T-helper 1 cell (primary cell): ENCODE measurements around the gene THRB.

ENCODE experiments used
- DNase-seq, 5 donors: peaks; one replicate each; pipeline ENCODE4 v3.0.0-alpha.2; 2012 to 2020

THRB gene

DNA sequence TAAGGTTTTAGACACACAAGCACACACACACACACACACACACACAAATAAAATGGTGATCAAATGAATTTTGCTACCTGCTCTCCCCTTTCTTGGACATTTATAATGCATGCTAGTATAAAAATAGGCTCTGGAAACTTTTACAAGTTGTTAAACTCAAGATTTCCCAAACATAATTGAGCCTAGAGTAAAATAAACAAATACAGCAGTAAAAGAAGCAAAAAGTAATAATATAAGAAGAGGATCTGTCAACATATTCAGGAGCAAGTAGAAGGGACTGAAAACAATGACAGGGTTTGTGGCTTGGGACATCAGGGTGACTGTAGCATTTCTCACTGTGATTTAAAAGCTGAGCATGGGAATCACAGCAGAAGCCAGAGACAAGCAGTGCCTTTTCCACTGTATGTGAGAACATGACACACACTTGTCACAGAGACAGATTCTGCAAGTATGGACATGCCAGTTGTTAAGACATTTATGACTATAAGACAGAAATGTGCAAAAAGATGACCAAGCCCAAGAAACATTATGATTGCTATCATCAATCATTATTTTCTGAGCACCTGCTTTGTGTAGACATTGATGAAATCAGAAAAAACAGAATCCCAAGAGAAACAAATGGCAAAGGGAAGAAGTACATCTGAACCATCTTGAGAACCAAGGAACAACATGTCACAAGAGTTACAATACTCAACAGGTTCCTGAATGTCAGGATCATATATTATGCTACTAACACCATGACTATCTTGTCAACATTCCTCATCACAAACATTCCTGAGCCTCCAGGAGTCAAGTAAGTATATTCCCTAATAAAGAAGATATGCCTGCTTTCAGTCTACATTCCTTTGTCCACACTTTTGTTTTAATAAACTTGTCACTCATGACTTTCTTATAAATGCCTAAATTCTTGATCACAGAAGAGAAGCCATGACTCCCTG lies 7.1 kb downstream of the THRB start:
- no peak for DNase-seq

DNA sequence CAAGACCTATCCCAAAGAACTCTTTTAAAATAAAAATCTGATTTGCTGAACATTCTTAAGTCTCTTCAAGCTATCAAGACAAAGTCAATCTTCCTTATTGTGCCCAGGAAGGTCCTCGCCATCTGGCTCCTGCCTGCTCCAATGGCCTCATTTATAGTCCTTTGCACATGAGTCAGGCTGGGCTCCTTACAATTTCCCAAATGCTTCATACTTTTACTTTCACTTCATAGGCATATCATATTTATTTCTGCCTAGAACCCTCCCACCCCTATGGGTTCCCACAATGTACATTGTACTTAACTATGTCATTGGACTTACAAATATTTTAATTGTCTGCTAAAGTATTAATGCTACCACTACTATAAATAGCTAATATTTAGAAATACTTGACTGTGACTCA lies 9.1 kb downstream of the THRB start:
- no peak for DNase-seq

DNA sequence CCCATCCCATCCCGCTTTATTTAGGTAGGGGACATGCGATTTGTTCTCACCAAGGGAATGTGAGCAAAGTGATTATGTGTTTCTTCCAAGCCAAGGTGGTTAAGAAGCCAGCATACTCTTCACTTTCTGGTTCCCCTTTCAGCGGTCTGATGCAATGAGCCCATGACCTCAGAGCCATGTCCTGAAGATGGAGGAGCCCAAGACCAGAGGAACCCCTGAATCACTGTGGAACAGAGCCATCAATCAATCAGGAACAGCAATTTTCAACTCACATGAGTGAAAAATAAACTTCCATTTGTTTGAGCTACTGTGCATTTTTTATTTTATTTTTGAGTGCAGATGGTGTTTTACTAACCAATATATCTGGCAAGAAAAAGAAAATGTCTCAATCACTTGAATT lies 10.8 kb downstream of the THRB start:
- no peak for DNase-seq

DNA sequence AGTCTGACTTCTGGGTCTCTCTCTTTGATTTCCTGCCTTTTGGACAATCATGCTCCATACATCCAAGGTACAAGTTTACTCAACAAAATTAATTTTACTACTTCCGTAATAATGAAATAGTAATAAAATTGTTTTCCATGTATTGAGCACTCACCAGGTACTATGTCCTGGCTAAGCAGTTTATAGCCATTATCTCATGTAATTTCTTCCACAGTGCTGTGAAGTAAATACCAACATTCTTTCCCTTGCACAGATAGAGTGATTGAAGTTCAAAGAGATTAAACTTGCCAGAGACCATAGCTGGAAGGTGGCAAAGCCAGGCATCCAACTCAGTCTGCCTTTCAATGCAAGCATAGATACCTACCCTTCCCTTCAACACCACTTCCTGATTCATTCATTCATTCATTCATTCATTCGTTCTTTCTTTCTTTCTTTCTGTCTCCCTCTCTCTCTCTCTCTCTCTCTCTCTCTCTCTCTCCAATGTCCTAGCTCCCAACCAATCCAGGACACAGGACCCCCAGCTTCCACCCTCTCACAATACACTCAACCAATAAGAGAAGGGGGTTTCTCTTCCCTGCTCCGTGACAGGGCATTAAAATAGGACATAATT lies 12.4 kb downstream of the THRB start:
- no peak for DNase-seq

DNA sequence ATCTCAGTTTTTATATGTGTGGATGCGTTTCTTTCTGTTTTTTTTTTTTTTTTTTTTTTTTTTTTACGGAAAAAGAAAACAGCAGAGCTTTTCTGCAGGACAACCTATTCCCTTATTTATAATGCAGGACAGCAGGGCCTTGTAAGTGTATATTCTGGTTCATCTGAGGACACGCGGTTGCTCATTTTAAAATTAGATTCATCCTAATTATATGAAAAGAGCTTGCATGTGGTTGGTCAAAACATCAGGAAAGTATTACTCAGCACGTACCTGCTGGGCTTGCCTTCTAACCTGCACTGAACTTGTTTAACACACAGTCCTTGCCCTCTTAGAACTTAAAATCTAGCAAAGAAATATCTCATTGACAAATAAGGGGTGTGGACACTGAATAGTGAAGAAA lies 13.5 kb downstream of the THRB start:
- no peak for DNase-seq

DNA sequence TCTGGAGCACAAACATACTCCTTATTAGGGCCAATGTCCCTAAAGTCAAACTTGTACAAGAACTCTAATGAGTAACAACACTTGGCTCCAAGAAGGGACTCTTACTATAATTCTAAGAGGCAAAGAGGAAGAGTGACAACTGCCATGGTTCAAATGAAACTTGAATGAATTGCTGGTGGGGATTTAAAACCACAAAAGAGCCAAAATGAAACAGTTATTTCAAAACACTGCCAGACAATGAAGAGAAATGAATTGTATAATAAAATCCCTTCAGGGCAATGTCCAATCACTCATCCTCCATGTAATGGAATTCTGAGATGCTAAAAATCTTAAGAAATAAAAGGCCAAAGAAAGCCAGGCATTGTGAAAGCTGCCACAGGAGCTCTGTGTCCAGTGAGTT lies 14.2 kb downstream of the THRB start:
- no peak for DNase-seq

DNA sequence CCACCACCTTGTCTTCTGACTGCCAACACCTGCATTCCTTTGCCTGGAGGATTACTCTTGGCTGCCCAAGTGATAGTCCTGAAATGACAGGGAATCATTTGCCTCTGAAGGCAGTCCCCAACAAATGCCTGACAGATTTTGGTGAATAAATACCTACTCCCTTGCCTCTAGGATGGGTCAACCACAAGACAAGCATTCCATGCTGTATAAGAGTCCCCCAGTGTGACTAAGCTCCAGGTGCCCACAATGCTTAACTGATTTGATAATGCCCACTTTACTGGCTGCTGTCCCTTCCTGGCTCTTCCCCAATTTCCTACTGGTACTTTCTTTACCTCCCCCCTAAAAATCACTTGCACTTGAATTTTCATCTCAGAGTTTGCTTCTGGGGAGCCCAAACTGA lies 14.8 kb downstream of the THRB start:
- no peak for DNase-seq

DNA sequence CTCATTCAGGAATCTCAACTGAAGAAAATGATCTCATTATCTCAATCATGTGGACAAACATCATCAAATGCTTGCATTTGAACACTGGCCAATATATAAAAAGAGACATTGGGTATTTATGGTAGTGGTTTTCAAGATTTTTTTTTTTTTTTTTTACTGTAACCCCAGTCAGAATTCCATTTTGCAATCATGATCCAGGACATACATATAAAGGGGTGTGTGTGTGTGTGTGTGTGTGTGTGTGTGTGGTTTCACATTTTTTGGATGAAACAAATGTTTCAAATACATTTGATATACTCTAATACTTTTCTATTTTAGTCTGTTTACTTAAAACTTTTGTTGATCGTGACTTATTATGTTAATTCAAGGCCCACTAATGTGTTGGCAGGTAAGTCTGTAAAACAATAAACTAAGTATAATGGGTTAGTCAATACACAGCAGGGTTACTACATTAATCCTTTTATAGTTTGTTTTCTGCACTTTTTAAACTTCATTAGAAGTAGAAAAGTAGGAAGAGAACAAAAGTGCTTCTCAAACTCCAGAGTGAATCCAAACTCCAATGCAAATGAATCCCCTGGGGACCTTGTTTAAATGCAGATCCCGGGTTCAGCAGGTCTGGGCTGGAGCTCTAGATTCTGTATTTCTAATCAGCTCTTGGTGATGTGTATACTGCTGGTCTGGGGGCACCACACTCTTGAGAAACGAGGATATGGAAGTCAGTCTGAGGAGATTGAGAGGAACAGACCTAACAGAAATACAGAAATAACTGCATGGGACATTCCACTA lies 17.6 kb downstream of the THRB start:
- DNase-seq = no peak

DNA sequence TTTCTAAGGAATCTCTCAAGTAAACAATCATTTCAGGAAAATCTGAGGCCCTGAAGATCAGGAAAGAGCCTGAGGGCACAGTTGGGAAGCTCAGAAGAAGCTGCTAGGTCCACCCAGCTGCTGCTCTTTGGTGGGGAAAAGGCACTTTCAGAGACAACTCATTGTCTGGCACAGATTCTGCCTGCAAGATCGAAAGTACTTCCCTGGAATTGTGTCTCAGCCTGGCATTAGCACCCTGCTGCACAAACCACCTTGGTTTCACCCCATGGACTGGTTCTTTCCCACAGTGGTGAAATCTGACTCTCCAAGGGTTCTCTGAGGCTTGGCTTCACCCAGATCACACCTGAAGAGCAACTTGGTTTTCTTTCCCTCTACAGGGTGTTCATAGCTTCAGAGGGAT lies 18.7 kb downstream of the THRB start:
- no peak for DNase-seq

DNA sequence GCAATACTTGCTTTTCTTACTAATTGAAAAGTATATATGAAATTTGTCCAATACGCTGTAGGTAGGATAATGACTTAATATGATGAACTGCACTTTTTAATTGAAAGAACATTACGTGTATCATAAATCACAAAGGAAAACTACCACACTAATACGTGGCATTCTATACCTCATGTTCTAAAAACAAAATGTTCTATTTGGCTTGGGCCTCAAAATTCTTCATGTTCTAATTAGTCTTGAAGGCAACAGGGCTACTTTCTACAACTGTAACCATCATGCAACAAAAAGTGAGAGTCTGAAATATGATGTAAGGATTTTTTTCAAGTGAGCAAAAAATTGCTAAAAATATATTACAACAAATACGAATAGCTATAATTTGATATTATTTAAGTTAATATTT lies 19.8 kb downstream of the THRB start:
- no peak for DNase-seq

DNA sequence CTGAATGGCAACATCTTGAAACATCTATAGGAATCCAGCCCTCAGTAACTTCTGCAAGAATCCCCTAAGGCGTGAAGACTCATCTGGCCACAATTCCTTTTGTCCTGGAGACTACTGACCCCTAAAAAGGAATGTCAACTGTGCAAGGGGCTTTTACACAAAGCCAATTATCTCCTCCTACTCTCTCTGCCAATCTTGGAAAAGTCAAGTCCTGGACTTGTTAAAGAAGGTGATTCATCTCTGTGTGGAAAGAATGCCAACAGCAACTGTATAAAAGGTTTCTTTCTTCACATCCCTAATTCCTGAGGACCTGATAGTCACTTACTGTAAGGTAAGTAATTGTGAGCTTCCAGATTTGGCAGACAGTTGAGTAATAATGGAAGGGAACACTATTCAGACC lies 22.3 kb downstream of the THRB start:
- no peak for DNase-seq

DNA sequence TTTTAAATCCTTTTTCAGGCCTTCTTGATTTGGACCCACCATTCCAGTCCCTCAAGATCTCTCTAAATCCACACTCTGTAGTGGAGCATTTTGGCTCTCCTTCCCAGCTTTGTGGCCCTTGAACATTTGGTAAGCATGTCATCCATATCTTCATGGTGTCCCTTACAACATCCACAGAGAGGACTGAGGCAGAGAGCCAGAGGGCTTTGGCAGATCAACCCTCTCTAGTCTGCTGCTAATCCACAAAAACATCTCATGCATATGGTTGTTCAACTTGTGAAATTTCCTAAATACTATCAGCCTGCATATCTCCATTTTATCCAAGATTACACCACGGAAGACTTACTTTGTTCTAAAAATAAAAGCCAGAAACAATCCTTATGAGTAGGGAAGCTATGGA lies 23.2 kb downstream of the THRB start:
- DNase-seq = no peak

DNA sequence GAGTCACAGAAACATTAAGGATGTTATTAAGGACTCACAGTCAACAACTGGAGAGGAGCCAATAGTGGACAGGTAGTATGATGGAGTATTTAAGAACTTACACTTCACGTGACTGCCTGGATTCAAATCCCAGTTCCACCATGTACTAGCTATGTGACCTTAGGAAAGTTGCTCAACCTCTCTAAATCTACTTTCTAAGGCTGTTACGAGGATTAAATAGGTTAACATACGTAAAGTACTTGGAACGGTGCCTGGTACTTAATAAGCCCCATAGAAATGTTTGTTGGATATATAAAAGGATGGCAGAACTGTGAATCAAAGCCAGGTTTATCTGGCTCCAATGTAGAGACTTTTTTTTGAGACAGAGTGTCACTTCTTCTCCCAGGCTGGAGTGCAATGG lies 24.4 kb downstream of the THRB start:
- DNase-seq = no peak

DNA sequence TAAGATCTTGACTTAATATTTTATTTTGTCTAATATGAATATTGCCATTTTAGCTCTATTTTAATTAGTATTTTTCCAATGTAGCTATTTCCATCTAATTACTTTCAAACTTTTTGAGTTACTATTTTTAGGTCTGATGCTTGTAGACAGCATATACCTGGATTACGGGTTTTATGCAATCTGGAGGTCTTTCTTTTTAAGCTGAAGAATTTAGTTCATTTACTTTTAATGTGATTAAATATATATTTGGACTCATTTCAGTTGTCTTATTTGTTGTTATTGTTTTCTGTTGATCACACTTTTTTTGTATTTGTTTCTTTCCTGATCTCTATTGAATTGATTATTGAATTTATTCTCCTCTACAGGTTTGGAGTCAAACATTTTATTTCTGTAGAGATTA lies 30.3 kb downstream of the THRB start:
- no peak for DNase-seq

DNA sequence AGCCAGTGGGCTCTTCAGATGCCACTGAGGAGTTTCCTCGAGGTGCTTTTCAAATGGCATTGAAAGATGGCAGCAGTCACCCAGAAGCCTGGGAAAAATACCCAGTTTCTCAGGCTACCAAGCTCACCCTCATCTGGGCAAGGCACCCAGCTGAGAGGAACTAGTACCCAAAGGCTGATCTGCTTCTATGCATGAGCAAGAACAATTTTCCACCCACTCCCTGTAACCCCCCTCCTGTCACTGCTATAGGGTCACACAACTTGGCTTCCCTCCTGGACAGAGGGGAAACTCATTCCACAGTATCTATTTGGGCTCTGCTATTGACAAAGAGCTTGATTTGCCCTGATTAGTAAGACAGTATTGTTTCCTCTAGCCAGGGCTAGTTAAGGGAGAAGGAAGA lies 31.9 kb downstream of the THRB start:
- DNase-seq = no peak

DNA sequence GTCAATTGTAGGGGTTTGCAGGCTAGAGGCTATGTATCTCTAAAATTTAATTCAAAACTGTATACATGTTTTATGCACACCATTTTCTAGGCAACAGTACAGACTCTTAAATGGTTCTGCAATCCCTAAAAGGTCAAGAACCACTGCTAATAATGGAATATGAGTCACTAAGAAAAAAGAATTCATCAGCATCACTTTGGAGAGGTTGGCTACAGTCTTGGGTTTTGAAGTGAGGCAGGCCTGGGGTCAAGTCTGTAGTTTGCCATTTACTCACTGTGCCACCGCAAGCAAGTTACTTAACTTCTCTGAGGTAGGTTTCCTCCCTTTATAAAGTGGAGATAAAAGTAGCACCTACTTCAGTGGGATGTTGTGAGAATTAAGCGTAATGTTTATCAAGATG lies 33.7 kb downstream of the THRB start:
- no peak for DNase-seq

DNA sequence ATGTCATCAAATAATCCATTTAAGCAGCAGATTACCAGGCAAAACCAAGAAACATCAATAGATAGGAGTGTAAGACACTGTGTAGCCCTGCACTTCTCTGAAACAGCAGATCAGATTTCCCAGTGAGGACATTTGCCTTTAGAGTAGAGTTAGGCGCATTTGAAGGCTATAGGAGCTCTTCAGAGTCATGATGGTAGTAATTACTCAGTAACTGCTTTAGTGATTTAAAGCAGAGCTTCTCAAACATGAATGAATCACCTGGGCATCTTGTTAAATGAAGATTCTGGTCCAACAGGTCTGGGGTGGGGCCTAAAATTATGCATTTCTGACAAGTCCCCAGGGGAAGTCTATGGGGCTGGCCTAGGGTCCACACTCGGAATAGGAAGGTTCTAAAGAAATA lies 36.9 kb downstream of the THRB start:
- no peak for DNase-seq

DNA sequence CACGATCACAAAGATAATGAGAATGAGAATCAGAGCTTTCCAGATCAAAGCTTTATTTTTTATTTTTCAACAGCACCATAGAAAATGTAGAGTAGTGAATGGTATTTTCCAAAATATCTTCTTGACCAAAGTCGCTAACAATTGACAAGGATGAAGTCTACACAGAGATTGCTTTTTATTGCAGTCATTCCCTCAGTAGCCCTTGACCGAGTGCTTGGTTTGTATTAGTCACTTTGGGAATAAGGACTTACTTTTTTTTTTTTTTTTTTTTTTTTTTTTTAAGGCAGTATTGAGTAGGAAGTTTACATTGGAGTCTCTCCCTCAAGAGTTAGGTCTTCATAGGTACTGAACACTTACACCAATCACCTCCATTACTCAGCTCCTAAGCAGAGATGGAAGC lies 39.8 kb downstream of the THRB start:
- no peak for DNase-seq

DNA sequence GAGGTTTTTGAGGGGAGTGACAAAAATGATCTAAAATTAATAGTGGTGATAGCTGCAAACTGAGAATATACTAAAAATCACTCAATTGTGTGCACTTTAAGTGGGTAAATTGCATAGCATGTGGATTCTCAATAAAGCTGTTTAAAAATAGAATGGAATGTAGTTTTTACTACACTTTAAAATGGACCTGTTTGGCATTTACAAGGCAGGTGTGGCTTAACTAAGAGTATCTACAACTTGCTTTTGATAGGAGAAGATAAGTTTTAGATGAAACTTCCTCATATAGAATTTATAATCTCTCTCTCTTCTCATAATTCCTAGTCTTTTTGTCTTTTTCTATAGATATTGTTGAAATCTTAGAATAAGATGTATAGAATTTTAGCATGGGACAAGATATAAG lies 40.3 kb downstream of the THRB start:
- no peak for DNase-seq

DNA sequence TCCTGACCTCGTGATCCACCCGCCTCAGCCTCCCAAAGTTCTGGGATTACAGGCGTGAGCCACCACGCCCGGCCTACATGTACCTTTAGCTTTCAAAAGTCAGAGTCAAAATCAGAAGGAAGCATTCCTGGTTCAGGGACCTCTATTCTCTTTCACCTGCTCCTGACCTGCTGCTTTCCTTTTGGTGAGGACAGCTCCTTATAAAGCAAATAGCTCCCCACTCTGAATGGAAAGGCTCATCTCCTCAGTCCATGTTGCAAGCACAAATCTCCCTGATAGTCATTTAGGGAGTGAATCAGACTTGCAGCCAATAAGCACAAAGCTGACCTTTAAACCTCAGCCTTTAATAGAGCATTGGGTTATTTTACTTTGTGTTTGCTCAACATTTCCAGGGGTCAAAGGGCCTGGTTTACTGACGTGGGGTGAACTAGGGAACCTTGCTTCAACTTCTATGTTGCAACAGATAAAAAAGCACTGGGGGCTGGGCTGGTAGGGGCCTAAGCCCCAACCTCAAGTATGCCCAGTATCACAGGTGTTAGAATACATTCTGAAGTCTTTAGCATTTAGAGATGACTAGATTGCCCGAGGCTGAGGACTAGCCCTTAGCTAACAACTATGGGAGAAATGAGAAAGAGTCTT lies 43.1 kb downstream of the THRB start:
- no peak for DNase-seq

DNA sequence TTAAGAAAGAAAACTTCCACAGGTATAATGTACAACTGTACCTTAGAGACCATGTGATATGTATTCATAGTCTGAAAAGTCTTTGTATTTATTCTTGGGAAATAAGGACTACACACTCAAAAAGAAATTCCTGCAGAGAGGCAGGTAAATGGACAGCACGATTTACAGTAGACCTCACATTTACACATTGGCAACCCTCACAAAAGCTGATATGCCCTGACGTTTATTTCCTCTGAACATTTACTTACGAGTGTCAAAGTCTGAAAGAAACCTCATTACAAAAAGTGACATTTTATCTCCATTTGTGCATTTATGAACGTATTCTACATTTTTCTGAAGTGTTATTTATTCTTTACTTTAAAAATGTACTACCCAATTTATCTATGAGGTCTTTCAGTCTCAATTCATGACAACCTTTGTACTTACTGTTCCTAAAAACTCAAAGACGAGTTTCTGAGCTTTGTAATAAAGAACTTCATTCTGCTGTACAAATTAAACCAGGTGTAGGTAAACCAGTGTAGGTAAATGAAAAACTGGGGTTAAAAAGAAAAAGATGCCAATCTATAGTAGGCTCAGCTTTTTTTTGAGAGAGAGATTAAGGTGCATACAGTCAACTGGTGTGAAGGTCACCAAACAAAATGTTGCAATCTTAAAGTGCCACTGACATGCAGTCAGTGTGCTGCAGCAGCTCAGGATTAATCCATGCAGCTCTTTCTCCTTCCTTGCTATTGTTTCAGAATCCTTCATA lies 44.3 kb downstream of the THRB start:
- DNase-seq = no peak

DNA sequence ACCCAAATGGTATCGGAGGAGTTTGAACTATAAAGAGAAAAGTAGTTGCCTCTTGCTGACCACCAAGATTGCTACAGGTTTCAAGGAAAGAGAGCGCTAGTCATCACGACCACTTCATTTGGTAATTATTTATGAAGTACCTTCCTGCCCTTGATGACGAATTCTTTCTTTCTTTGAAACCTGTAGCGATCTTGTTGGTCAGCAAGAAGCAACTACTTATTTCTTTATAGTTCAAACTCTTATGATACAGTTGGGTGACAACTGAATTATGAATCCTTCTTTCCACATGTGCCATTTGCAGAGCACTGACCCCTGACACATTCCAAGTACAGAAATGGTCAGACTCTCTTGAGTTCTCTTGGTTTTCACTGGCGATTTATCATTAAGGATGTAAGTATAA lies 46.8 kb downstream of the THRB start:
- no peak for DNase-seq

DNA sequence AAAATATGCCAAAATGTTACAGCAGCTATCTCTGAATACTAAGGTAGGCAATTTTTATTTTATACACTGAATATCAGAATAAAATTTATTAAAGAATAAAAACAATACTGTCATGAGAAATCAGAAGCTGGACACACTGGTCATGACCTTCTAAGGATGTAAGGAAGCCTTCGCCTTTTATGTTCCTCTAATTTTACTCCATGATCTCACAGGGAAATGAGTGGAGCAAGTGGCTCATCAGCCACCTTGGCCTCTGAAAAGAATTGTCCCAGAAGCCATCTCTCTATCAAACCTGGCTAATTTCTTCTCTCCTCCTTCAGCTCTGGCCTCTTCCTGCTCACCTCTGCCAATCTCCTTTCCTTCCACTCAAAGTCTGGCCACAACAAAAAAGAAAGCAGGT lies 48.6 kb downstream of the THRB start:
- DNase-seq = no peak
